ENCODE measurements around the gene GLDC.
A peak's percentile ranks its signal among the peaks of the same experiment; 100 is the strongest.

GLDC gene

GRCh38 chr9:6620353-6620752, 25.2 kb downstream of the GLDC start:
- no peak for DNase-seq (ENCODE audit: low spot score)

GRCh38 chr9:6619909-6620308, 25.6 kb downstream of the GLDC start:
- no peak for DNase-seq (ENCODE audit: low spot score)

- DNase-seq (ENCODE audit: low spot score): no peak
Observed at GRCh38 chr9:6616951-6617602, 28.5 kb downstream of the GLDC start.

- DNase-seq (ENCODE audit: low spot score): no peak
Observed at GRCh38 chr9:6614489-6614888, 31.0 kb downstream of the GLDC start.

- DNase-seq (ENCODE audit: low spot score): no peak
Observed at GRCh38 chr9:6611865-6612264, 33.7 kb downstream of the GLDC start.

- DNase-seq (ENCODE audit: low spot score): no peak
Observed at GRCh38 chr9:6610073-6610472, 35.5 kb downstream of the GLDC start.

- DNase-seq (ENCODE audit: low spot score): no peak
Observed at GRCh38 chr9:6609497-6610016, 36.0 kb downstream of the GLDC start.

- no peak for DNase-seq (ENCODE audit: low spot score)
Observed at GRCh38 chr9:6605202-6605601, 40.3 kb downstream of the GLDC start.

GRCh38 chr9:6600426-6600825, 45.1 kb downstream of the GLDC start:
- DNase-seq (ENCODE audit: low spot score): no peak

GRCh38 chr9:6600006-6600405, 45.5 kb downstream of the GLDC start:
- no peak for DNase-seq (ENCODE audit: low spot score)

- DNase-seq (ENCODE audit: low spot score): no peak
Observed at GRCh38 chr9:6598249-6598725, 47.2 kb downstream of the GLDC start.

GRCh38 chr9:6592791-6593190, 52.7 kb downstream of the GLDC start:
- no peak for DNase-seq (ENCODE audit: low spot score)

GRCh38 chr9:6592231-6592630, 53.3 kb downstream of the GLDC start:
- no peak for DNase-seq (ENCODE audit: low spot score)

- DNase-seq (ENCODE audit: low spot score): no peak
Observed at GRCh38 chr9:6590772-6591384, 54.7 kb downstream of the GLDC start.

- DNase-seq (ENCODE audit: low spot score): no peak
Observed at GRCh38 chr9:6590334-6590733, 55.2 kb downstream of the GLDC start.

GRCh38 chr9:6584881-6585597, 60.5 kb downstream of the GLDC start:
- peak; percentile 64 for DNase-seq (ENCODE audit: low spot score)

- DNase-seq (ENCODE audit: low spot score): no peak
Observed at GRCh38 chr9:6581253-6581652, 64.3 kb downstream of the GLDC start.

GRCh38 chr9:6579613-6580012, 65.9 kb downstream of the GLDC start:
- no peak for DNase-seq (ENCODE audit: low spot score)

GRCh38 chr9:6576987-6577386, 68.5 kb downstream of the GLDC start:
- no peak for DNase-seq (ENCODE audit: low spot score)

GRCh38 chr9:6575324-6576034, 70.0 kb downstream of the GLDC start:
- peak; percentile 72 for DNase-seq (ENCODE audit: low spot score)

- no peak for DNase-seq (ENCODE audit: low spot score)
Observed at GRCh38 chr9:6567140-6567591, 78.4 kb downstream of the GLDC start.

- no peak for DNase-seq (ENCODE audit: low spot score)
Observed at GRCh38 chr9:6566409-6567139, 79.0 kb downstream of the GLDC start.

All from NAMALWA (cell line).